Activated T-cell treated with anti-CD3 and anti-CD28 coated beads, Interleukin-2, amount 50 U/mL, for 24 hours (primary cell): ENCODE results near the gene DVL2.

Experiments
- DNase-seq: peaks from one replicate; pipeline ENCODE4 v3.0.0-alpha.2; 2020
- H3K27ac Mint-ChIP-seq: 2 replicates; pipeline ENCODE4 v1.8.0; 2020; ENCODE audit warnings: mild to moderate bottlenecking, mixed read lengths
- H3K27me3 Mint-ChIP-seq: 2 replicates; pipeline ENCODE4 v1.8.0; 2020; ENCODE audit warnings: mixed read lengths
- H3K36me3 Mint-ChIP-seq: 2 replicates; pipeline ENCODE4 v1.8.0; 2020; ENCODE audit warnings: low read depth, mixed read lengths
- H3K4me1 Mint-ChIP-seq: 2 replicates; pipeline ENCODE4 v1.8.0; 2020; ENCODE audit warnings: low read depth, mixed read lengths
- H3K4me3 Mint-ChIP-seq: 2 replicates; pipeline ENCODE4 v1.8.0; 2020; ENCODE audit warnings: mild to moderate bottlenecking, moderate library complexity, mixed read lengths
- H3K9me3 Mint-ChIP-seq: 2 replicates; pipeline ENCODE4 v1.8.0; 2020; ENCODE audit warnings: mixed read lengths

Gene DVL2

DNA sequence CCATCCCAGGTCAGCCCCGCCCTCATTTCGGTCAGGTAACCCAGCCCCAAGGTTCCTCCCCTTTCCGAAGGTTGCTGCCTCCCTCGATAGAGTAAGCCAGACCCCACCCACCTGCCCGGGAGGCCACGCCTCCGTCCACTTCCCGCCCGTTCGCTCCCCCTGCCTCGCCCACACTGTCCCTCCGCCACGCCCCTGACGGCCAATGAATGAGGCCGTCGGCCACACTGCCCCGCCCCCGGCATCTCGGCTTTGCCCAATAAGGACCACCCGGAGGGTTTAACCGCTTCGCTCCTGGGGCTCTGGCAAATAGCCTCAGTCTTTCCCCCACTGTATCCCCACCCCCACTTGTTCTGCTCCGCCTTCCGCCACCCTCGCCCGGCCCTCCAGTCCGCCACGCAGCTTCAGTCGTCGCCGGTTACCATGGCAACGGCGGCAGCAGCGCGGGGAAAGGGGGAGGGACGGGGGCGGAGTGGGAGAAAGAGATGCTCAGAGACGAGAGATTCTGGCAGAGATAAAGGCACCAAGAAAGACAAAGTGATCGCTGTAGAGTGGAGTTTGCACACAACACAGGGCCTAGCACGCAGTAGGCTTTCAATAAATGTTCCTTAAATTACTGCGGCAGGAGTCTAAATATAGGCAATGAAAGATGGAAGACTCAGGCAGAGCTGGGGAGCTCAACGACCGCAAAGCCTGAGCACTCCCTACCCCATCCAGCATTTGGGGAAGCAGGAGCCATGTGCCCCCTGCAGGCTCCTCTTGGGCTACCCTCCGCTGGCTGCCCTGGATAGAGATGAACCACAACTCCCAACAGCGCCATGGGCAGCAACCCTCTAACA, 19.8 kb downstream of the DVL2 start:
- peak; percentile 100 for DNase-seq
- peaks cover 8% of the 10 kb centered on the region for H3K27me3 Mint-ChIP-seq
- peak overlapping the region; percentile 95 for H3K27ac Mint-ChIP-seq
- H3K4me3 Mint-ChIP-seq = peak overlapping the region; percentile 79
- H3K9me3 Mint-ChIP-seq = no peaks in the 10 kb centered on the region
- H3K4me1 Mint-ChIP-seq = peaks cover 62% of the 10 kb centered on the region
- no peaks in the 10 kb centered on the region for H3K36me3 Mint-ChIP-seq

DNA sequence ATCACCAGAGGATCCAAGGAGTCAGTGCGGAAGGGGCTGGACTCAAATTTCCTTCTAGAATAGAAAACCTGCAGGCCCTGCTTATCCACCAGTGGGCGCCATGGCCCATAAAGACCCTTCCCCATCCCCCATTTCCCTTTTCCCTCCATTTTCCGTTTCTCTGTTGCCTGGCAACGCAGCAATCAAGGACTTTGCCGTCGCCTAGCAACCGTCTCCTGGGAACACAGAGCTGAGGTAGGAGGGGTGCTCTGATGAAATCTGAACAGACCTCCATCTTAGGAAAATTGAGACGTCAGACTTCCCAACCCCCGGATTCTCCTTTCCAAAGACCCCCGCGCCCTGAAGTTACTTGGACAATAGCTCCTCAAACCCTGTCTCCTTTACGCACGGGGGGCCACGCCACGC, 20.4 kb downstream of the DVL2 start:
- H3K27ac Mint-ChIP-seq = peak overlapping the region; percentile 95
- DNase-seq = no peak
- peaks cover 8% of the 10 kb centered on the region for H3K27me3 Mint-ChIP-seq
- H3K4me3 Mint-ChIP-seq = peak overlapping the region; percentile 79
- no peaks in the 10 kb centered on the region for H3K9me3 Mint-ChIP-seq
- H3K36me3 Mint-ChIP-seq = no peaks in the 10 kb centered on the region
- peaks cover 56% of the 10 kb centered on the region for H3K4me1 Mint-ChIP-seq

DNA sequence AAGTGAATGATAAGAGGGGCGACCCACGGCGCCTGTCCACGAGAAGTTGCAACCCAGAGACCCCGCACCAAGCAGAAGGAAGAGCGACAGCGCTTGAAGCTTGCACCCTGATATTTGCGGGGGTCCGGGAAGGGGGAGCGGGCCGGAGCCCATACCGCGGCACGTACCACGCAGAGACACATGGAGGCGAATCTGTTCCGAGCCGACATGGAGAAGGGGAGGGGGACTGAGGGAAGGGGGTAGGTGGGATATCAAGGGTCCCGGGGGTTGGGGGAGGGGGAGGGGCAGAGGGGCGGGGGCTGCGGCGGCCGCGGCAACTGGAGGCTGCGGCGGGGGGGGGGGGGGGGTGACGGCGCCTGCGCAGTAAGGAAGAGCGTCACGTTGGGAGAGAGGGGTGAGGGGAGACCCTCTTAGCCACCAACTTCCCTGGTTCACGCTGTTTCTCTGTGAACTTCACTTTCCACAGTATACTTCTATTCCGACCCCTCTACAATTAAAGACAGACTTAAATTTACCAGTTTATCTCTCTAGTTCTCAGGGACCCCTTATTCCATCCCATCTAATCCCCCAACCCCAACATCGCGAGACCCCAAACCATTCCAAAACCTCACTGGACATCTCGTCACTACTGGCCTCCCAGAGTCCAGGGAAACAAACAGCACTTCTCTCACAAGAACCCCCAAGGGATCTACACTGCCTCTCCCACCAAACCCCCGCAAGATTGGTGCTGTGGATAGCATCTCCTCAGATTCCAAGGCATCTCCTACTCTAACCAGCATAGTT, 22.6 kb downstream of the DVL2 start:
- Mint-ChIP-seq H3K27ac (no peak overlapping the region), H3K36me3 (no peaks in the 10 kb centered on the region), H3K27me3 (peaks cover 8% of the 10 kb centered on the region), H3K4me1 (peaks cover 40% of the 10 kb centered on the region), H3K4me3 (no peak overlapping the region), H3K9me3 (no peaks in the 10 kb centered on the region)
- DNase-seq = no peak

DNA sequence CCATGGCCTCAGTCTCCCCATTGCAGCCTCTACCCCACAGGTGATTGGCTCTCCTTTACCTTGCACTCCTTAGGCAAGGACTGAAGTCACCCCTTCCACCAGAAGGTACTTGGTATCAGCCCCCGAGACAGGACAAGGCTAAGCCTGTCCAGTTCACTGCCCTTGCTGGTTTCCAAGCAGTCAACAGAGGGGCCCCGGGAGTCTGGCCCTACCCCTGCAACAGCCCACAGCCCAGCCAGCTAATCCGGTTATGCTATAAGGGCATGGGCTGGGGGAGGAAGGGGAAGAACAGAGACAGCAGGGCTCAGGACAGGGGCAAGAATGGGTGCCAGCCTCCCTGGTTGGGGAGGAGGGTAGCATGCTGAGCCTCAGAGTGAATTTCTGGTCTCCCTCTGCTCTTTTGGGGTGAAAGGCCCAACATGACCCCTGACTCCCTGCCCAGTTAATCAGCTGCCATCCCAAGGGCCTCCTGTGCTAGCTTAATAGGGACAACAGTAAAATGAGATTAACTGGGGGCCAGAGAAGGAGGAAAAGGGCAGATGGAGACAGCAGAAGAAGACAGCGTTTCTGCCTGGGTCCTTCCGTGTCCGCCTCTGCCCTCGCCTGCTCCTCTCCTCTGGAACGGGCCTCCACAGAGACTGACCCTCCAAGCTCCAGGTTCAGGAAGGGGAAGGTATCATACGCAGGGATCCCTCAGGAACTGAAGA, 25.4 kb downstream of the DVL2 start:
- no peak for DNase-seq
- Mint-ChIP-seq H3K4me3 (no peak overlapping the region), H3K4me1 (peaks cover 36% of the 10 kb centered on the region), H3K36me3 (no peaks in the 10 kb centered on the region), H3K9me3 (no peaks in the 10 kb centered on the region), H3K27me3 (peaks cover 8% of the 10 kb centered on the region), H3K27ac (no peak overlapping the region)

DNA sequence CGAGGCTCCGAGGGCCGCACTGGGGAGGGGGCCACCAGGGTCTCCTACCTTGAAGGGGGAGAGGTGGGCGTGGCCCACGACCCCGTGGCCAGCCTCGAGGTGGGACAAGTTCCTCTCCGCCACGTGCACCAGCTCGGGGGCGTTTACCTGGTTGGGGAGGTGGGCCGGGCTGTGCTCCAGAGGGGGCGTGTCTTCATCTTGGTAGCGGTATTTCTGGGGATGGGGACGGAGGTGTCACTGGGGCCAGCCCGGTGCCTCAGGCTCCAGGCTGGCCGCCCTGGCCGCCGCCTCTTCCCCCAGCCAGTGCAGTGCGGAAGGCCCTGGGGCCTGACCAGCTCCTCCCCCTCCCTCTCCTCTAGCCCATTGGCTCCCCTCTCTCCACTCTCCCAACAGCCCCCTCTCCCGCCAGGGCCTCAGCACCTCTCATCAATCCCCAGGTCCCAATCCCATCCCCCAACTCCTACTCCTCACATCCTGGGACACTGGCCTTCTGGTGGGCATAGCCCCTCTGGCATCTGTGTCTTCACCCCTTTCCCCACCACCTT, 26.2 kb downstream of the DVL2 start:
- DNase-seq = no peak
- H3K27ac Mint-ChIP-seq = no peak overlapping the region
- peaks cover 33% of the 10 kb centered on the region for H3K4me1 Mint-ChIP-seq
- H3K4me3 Mint-ChIP-seq = no peak overlapping the region
- H3K27me3 Mint-ChIP-seq = peaks cover 8% of the 10 kb centered on the region
- no peaks in the 10 kb centered on the region for H3K9me3 Mint-ChIP-seq
- no peaks in the 10 kb centered on the region for H3K36me3 Mint-ChIP-seq

DNA sequence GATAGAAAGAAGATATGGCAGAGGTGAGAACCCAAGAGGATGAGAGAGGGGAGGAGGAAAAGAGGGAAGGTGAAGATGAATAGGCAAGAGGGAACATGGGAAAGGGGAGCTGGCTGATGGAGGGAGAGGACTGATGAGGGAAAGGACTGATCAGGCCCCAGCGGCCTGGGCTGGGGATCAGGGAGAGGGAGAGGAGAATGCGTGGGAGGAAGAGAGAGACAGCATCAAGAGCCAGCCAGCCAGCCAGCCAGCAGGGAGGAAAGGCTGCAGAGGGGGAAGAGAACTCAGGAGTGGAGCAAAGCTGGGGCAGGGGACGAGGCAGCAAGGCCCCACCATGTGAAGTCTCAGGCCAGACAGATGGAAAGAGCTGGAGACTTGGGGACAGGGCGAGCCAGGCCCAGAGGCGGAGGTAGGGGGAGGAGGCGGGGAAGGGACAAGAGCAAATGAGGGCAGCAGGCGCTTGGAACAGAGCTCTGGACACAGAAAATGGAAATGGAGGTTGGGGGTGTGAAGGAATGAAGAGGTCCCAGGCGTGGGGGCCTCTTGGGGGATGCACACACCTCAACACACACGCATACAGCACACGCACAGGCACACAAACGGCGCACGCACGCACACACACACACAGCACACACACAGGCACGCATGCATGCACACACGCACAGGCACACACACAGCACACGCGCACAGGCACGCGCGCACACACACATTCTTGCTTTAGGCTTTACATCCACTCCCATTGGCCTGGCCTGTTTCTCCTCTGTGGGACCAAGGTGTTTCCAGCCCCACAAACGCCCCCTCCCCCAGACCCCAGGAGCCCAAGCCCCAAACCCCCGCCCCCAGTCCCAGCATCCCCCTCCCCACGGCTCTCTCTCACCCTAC, 27.0 kb downstream of the DVL2 start:
- peak overlapping the region; percentile 20 for H3K27ac Mint-ChIP-seq
- no peak overlapping the region for H3K4me3 Mint-ChIP-seq

DNA sequence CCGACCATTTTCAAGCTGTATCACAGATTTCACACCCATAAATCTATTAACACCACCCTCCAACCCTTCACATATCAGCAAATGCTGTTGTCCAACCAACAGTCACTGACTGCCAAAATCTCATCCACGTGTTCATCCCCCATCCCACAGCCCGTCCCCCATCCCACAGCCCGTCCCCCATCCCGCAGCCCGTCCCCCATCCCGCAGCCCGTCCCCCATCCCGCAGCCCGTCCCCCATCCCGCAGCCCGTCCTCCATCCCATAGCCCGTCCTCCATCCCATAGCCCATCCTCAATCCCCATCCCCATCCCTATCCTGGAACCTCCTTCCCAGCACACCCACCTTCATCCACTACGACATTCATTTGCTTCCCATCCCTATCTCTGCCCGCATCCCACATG, 28.8 kb downstream of the DVL2 start:
- Mint-ChIP-seq H3K4me1 (peaks cover 27% of the 10 kb centered on the region), H3K9me3 (no peaks in the 10 kb centered on the region), H3K27me3 (no peaks in the 10 kb centered on the region), H3K4me3 (peak overlapping the region; percentile 74), H3K36me3 (peaks cover 7% of the 10 kb centered on the region), H3K27ac (peak overlapping the region; percentile 86)
- DNase-seq = no peak

More for the DNA sequence above, 27.0 kb downstream of the DVL2 start:
- H3K36me3 Mint-ChIP-seq = peaks cover 6% of the 10 kb centered on the region
- peaks cover 33% of the 10 kb centered on the region for H3K4me1 Mint-ChIP-seq
- peaks cover 8% of the 10 kb centered on the region for H3K27me3 Mint-ChIP-seq
- DNase-seq = no peak
- H3K9me3 Mint-ChIP-seq = no peaks in the 10 kb centered on the region

DNA sequence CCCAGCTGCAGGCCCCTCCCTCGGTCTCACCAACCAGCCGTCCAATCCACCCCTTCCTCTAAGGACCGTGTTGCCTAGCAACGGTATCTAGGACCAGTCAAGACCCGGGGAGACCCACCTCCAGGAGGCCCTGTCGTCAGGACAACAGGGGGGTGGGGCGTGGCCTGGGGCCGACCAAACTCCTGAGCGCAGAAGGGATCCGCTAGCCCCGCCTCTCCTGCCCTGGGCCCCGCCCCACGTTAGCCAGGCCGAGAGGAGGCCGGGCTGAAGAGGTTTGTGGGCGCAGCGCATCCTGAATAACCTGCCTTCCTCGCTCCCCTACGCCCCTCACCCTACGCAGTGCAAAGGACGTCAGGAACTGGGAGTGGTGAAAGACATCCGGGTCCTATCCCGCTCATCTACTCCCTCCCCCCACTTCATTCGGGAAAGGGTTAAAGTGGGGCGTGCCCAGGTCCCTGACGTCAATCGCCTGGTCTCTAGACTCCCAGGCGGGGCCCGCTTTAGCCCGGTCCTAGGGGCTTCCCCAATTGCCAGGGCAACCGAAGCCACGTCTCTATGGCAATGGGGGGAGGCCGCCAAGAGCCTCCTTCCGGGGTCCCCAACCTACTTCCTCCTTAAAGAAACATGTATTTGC, 29.4 kb downstream of the DVL2 start:
- peak overlapping the region; percentile 74 for H3K4me3 Mint-ChIP-seq
- H3K4me1 Mint-ChIP-seq = peaks cover 27% of the 10 kb centered on the region
- no peaks in the 10 kb centered on the region for H3K27me3 Mint-ChIP-seq
- peak overlapping the region; percentile 86 for H3K27ac Mint-ChIP-seq
- peaks cover 7% of the 10 kb centered on the region for H3K36me3 Mint-ChIP-seq
- no peaks in the 10 kb centered on the region for H3K9me3 Mint-ChIP-seq
- DNase-seq = peak; percentile 93

DNA sequence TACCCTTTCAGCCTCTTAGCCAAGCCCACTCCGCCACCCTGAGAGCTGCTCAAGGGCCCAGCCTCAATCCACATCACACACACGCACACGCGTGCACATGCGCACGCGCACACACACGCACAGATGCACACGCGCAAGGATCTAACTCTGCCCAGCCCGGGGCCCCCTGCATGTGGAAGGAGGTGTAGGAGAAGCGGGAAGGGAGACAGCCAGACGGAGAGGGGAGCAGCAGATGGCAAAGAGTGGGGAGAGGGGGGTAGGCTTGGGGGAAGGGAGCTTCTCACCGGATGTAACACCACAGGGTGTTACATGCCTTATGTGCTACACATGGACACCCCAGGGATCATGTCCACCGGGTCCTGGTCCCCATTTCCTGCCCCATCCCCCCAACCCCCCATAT, 30.0 kb downstream of the DVL2 start:
- no peaks in the 10 kb centered on the region for H3K27me3 Mint-ChIP-seq
- H3K4me3 Mint-ChIP-seq = peak overlapping the region; percentile 74
- DNase-seq = no peak
- no peaks in the 10 kb centered on the region for H3K9me3 Mint-ChIP-seq
- peak overlapping the region; percentile 86 for H3K27ac Mint-ChIP-seq
- H3K4me1 Mint-ChIP-seq = peaks cover 27% of the 10 kb centered on the region
- H3K36me3 Mint-ChIP-seq = peaks cover 7% of the 10 kb centered on the region

DNA sequence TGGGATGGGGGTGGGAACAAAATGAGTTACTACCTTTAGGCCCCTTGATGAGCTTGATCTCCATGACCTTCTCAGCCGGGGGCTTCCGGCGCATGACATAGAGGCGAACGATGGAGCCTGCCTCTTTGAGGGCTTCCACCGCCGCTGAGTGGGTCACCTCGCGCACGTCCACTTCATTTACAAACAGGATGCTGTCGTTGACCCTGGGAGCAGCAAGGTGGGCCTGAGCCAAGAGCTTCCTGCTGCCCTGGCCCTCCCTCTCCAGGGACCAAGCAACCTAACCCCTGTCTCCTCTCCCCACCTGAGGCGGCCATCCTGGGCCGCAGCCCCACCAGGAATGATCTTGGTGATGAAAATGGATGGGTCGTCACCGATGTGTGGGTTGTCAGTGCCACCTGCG, 30.9 kb downstream of the DVL2 start:
- Mint-ChIP-seq H3K36me3 (peaks cover 7% of the 10 kb centered on the region), H3K4me1 (peaks cover 27% of the 10 kb centered on the region), H3K9me3 (no peaks in the 10 kb centered on the region), H3K4me3 (no peak overlapping the region), H3K27me3 (no peaks in the 10 kb centered on the region), H3K27ac (peak overlapping the region; percentile 29)
- DNase-seq = no peak

DNA sequence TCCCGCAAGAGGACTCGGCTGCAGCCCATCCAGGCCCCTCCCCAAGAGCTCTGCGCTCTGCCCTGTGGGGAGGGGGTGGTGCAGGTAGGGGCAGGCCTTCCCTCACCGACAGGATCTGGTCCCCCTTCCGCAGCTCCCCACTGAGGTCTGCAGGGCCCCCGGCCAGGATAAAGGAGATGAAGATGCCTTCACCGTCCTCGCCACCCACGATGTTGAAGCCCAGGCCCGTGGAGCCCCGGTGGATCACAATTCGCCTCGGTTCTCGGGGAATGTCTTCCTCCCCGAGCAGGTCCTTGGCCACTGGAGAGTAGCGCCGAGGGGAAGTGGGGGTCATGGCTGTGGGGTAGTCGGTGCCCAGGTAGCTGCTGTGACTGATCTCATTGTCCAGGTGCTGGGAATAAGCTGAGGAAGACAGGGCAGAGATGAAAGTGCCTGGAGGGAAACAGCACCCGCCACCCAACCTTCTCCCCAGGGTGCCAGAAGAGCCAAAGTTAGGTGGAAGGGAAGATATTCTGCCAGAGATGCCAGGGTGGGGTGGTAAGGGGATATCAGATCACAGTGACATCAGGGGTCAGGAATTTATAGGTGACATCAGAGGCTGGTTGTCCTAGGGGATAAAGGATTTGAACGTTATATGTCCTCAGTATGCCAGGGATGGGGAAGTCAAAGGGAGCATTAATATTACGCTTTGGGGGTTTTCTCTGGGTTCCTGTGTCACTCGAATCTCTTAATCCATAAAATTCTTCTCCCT, 37.5 kb downstream of the DVL2 start:
- Mint-ChIP-seq H3K4me3 (no peak overlapping the region), H3K36me3 (peaks cover 13% of the 10 kb centered on the region), H3K27me3 (no peaks in the 10 kb centered on the region), H3K27ac (peak overlapping the region; percentile 18), H3K4me1 (no peaks in the 10 kb centered on the region), H3K9me3 (no peaks in the 10 kb centered on the region)
- DNase-seq = no peak

DNA sequence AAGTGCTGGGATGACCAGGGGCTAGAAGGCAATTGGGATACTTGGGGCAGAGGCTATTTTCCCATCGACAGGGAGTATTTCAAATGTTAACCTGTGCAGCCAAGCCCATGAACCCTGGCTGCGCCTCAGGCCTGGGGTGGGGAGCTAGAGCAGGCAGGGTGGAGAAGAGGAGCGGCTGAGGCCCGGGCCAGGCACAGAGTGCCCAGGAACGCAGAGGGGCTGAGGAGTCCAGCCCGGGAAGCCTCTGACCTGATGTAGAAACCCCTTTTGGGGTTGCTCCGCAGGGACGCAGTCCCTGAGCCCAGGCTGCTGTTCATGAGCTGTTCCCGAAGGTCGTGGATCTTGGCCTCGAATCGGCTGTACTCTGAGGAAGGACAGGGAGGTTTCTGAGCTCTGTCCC, 38.3 kb downstream of the DVL2 start:
- Mint-ChIP-seq H3K36me3 (peaks cover 13% of the 10 kb centered on the region), H3K27me3 (no peaks in the 10 kb centered on the region), H3K27ac (no peak overlapping the region), H3K4me3 (no peak overlapping the region), H3K4me1 (no peaks in the 10 kb centered on the region), H3K9me3 (no peaks in the 10 kb centered on the region)
- DNase-seq = no peak
